GM18867 (cell line): ENCODE results near the gene MFN1.

Experiments
- ATAC-seq: cut with Tn5 transposase; IDR thresholded peaks from one replicate; pipeline ENCODE4 v1.9.1; 2021; ENCODE audit warnings: mild to moderate bottlenecking, moderate library complexity; ENCODE audit not compliant: unreplicated experiment

The MFN1 gene

DNA sequence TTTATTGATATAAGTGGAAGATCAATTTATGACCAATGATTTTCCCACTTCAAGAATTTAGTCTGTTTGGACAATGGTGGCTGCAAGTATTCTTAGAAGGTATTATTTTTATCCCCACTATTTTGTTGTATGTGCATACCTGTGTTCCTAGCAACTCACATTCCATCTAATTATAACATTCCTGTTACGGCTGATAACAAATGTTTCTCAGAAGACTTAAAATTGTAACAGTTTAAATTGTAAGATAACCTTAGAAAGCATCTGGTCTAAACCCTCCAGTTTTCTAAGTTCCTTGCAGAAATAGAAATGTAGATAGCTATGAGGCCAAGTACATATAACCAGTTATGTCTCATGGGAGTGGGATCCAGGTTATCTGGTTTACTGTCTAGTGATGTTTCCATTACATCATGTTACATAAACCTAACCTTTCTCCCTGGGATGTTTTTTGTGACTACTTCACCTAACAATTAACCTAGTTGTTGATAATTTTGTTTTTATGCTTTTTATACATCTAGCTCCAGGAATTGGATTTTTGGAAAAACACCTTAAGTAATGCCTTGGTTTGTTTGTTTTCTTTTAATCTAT, 11.1 kb upstream of the MFN1 start:
- no peak for ATAC-seq

DNA sequence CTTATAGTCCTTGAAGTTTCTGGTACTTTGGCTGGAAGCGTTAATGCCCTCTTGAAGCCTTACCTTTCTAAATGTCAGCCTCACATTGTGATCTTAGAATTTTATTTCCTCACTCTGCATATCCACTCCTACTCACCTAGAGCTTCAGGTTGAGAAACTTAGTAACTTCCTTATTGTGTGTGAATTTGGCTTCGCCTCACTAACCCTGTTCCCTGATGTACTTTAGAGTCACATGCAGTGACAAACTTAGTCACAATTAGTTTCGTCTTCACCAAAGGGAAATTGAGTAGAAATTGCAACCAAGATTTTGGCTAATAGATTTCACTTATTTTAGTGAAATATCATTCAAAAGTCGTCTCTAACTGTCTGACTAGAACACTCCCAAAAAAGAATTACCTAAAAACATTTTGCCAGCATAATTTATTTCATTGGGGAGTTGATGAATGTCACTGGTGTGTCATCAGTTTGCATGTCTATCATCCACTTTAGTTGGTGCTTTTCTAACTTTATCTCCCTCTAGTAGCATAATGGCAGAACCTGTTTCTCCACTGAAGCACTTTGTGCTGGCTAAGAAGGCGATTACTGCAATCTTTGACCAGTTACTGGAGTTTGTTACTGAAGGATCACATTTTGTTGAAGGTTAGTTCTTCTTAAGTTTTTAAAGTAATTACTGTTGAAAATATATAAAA, 960 bp downstream of the MFN1 start:
- peak; percentile 69 for ATAC-seq

- ATAC-seq: no peak
Observed at GRCh38 chr3:179355996-179356395, 8.5 kb downstream of the MFN1 start.

DNA sequence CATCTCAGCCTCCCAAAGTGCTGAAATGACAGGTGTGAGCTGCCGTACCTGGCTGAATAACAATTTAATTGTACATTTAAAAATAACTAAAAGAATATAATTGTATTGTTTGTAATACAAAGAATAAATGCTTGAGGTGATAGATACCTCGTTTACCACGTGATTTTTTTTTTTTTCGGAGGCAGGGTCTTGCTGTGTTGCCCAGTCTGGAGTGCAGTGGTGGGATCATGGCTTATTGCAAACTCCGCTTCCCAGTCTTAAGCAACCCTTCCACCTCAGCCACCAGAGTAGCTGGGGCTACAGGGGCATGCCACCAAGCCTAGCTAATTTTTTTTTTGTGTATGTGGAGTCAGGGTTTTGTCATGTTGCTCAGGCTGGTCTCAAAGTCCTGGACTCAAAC, 15.8 kb downstream of the MFN1 start:
- ATAC-seq: no peak

DNA sequence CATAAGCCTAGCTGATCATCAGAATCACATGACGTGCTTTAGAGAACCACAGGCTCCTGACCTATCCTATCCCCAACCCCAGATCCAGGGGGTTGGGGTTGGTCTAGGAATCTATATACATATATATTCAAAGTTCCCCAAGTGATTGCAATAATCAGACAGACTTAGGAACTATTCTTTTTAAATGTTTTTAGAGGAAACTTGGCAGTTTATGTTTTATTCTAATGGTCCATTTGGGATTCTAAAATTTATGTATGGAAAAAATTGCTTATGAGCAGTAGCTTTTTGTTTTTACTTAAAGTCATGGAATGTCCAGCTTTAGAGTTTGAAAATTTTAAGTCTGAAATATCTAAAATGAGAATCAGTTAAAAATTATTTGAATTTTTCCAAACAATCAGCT, 22.1 kb downstream of the MFN1 start:
- ATAC-seq: no peak

DNA sequence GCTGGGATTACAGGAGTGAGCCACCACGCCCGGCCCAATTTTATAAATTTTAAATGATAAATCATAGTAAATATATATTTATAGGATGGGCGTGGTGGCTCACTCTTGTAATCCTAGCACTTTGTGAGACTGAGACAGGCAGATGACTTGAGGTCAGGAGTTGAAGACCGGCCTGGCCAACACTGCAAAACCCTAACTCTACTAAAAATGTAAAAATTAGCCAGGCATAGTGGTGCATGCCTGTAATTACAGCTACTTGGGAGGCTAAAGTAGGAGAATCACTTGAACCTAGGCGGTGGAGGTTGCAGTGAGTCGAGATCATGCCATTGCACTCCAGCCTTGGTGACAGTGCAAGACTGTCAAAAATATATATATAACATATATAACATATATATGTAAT, 26.4 kb downstream of the MFN1 start:
- ATAC-seq: no peak

DNA sequence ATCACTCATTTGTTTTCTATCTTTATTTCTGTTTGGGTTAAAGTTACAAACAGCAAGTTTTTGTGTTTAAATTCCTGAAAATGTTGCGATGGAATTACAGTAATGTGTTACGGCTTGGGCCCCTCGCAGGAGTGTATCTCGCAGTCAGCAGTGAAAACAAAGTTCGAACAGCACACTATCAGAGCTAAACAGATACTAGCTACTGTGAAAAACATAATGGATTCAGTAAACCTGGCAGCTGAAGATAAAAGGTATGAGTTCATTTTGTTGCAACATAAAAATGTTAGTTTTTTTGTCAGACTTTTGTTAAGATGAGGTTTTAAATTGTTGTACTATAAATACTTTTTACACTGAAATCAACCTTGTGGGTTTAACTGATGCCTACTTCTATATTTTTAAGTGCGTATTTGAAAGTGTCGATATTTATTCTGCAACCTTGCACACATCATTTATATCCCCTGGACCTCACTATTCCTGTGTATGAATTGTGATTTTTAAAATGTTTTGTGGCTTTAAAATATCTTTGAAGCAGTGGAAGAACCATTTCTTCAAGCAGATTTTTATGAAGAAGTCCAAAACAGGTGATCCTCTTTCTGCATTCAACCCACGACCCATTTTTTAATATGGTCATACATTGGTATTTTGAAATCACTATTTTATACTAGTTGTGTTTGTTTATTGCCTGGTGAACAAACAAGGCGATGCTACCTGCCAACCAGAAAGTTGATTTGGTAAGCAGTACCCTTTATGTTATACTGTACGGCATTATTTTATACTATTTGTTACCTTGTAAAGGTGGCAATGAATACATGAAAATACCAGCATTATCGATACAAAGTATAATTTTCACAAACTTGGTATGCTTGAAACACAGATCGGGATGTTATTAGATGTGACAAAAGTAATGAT, 27.8 kb downstream of the MFN1 start:
- no peak for ATAC-seq

GRCh38 chr3:179376474-179376873, 29.0 kb downstream of the MFN1 start:
- no peak for ATAC-seq

- no peak for ATAC-seq
Observed at GRCh38 chr3:179391906-179392305, 44.4 kb downstream of the MFN1 start.

DNA sequence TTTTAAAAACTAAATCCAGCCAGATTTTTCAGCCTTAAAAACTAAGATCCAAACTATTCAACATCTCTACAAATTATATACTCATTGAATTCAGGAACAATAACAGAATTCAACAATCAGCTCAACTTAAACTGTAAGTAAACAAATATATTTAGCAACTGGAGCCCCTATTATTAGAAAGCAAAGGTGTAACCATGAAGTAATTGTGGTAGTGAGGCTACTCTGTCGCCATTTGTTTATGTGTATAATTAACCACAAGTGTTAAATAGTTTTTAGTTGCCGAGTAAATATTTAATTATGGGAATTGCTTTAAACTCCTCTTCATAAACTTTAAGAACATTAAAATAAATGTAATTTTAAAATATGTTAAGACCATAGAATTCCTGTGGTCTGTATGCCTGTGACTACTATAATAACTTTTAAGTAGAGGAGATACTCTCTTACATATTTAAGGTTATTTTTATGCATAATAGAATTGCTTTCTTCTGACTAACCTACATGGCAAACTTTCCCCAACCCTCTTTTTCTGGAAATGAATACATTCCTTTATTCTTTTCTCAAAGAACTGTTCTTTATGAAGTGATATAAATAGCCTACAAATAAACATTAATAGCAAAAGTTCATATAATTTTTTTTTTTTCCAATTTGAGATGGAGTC, 51.2 kb downstream of the MFN1 start:
- no peak for ATAC-seq

DNA sequence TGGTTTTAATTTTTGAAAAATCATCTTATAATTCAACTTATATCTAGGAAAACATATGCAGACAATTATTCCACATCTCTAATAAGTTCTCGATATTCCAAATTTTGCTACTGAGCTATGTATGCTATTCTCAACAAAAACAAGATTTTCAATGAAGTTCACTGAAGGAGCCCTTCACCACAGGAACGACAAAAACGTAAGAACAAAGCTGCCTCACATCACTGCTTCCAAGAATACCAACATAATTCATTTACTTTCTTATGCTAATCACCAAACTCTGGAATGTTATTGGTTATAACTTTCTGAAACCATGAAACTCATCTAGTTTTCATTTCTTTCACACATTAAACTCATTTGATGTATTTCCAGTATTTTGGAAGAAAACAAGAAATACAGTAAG, 54.1 kb downstream of the MFN1 start:
- ATAC-seq: no peak

GRCh38 chr3:179402963-179403362, 55.5 kb downstream of the MFN1 start:
- ATAC-seq: no peak

- no peak for ATAC-seq
Observed at GRCh38 chr3:179404307-179404706, 56.8 kb downstream of the MFN1 start.

- no peak for ATAC-seq
Observed at GRCh38 chr3:179410331-179410730, 62.8 kb downstream of the MFN1 start.

GRCh38 chr3:179410999-179411398, 63.5 kb downstream of the MFN1 start:
- ATAC-seq: no peak

GRCh38 chr3:179414804-179415203, 67.3 kb downstream of the MFN1 start:
- ATAC-seq: no peak

DNA sequence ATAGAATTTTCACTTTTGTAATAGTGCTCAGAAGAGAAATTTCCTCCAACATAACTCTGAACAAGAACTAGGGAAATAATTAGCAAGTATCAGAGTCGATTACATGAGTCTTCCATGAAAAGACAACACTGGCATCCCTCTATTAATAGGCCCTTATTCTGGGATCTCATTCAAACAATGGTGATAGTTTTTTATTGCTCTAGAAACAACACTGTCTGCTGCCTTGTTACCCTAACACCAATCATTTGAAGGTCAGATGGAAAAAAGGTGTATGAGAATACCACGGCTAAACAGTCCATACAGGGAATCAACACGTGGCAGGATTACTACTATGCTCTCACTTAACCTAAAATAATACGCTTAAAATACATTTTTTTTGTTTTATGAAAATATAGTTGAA, 67.9 kb downstream of the MFN1 start:
- no peak for ATAC-seq

DNA sequence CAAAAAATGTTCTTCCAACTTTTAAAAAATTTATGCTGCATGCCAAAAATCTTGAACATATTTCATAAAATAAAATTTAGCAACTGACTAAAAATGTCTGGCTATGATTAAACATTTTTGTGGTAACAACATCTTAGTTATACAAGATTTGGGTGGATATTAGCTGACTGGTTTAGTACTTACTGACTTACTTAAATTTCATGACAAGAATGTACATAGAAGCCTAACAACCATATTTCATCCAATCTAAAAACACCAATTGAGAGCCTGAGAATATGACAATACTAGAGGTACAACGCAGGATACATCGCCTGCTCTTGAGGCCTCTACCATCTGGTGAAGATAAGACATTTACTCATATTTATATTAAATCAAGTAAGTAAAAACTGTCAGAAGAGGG, 69.2 kb downstream of the MFN1 start:
- no peak for ATAC-seq

GRCh38 chr3:179418610-179419009, 71.1 kb downstream of the MFN1 start:
- no peak for ATAC-seq

GRCh38 chr3:179421500-179421899, 74.0 kb downstream of the MFN1 start:
- ATAC-seq: no peak

DNA sequence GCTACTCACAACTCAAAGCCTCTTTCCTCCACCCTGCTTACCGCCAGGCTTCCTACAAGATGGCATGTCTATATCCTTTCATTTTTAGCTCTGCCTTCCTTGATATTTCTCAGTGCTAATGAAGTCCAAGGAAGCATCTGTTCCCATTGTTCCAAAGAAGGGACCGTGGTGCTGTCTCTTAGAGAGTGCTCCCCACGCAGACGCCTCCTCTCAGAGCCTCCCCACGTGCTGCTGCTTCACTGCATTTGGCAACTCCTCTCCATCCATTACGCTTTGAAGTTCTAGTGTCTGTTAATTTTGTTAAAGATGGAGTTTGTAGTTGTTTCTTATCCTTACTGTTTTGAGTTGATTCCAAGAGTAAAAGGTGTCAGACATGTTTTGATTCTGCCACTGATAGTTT, 77.6 kb downstream of the MFN1 start:
- no peak for ATAC-seq
